Vagina (tissue), 2 donors: Measurements from ENCODE around the gene AKAP6. TPM values are rescaled to one million over a fixed set of nuclear protein-coding genes. Genes with fewer than 3 reads are reported as not detected.
"Not testable (repeated sequence)": the region's sequence is repeated elsewhere in the genome, so short reads cannot be mapped to it uniquely, and the experiment has no call there.

Experiments used
- DNase-seq, 2 donors: peaks; one replicate each; pipeline ENCODE4 v3.0.0-alpha.2; 2017; ENCODE audit errors: extremely low spot score in 2 of 2
- H3K27ac ChIP-seq: fragments of 200-600 bp; sonication (generic); one replicate; pipeline ENCODE4 v1.5.1; 2019
- H3K27me3 ChIP-seq: fragments of 200-600 bp; sonication (generic); one replicate; pipeline ENCODE4 v1.5.1; 2019
- H3K36me3 ChIP-seq, 2 donors: fragments of 200-600 bp; sonication (generic); one replicate each; pipeline ENCODE4 v1.5.1; 2017 to 2019
- H3K4me1 ChIP-seq: fragments of 200-600 bp; sonication (generic); one replicate; pipeline ENCODE4 v1.5.1; 2019
- H3K4me3 ChIP-seq, 2 donors: fragments of 200-600 bp; sonication (generic); 1 replicate in 1 of 2; 2 replicates in 1 of 2; pipeline ENCODE4 v1.5.1; 2016 to 2019
- H3K9me3 ChIP-seq: fragments of 200-600 bp; sonication (generic); one replicate; pipeline ENCODE4 v1.5.1; 2019
- POLR2A ChIP-seq, 2 donors: fragments of 450-650 bp; IDR thresholded peaks; one replicate each; pipeline ENCODE4 v1.6.1; 2017; ENCODE audit warnings: antibody characterized with exemption in 2 of 2, mild to moderate bottlenecking in 2 of 2, moderate library complexity in 2 of 2
- POLR2AphosphoS5 ChIP-seq, 2 donors: sonication (generic); formaldehyde crosslinking; IDR thresholded peaks; one replicate each; pipeline ENCODE4 v1.9.0; 2017; ENCODE audit warnings: antibody characterized with exemption in 2 of 2, mild to moderate bottlenecking in 2 of 2, low read depth in 1 of 2; ENCODE audit not compliant: insufficient read depth in 1 of 2
- intact Hi-C: fragments of 100-400 bp; cut with DNase I; formaldehyde crosslinking; loops from one replicate; pipeline ENCODE4 v1.15.1; 2023
- total RNA-seq: library from RNA; depleted of rRNA; stranded (reverse); fragments of >200 nt; gene quantifications from one replicate; pipeline ENCODE4 v1.2.3, GENCODE V29; 2016
- TF ChIP-seq, protein P1 (sequence below), 3 experiments: fragments of 450-650 bp in 2 of 3; fragments of 200-600 bp in 1 of 3; sonication (generic) in 1 of 3; IDR thresholded peaks; one replicate each; pipeline ENCODE4 v1.5.1; 2017 to 2019; ENCODE audit warnings: antibody characterized with exemption in 3 of 3, mild to moderate bottlenecking in 2 of 3, moderate library complexity in 2 of 3

The AKAP6 gene
- total RNA-seq, 1 donor from 2014 or later, result 3.9 TPM

DNA sequence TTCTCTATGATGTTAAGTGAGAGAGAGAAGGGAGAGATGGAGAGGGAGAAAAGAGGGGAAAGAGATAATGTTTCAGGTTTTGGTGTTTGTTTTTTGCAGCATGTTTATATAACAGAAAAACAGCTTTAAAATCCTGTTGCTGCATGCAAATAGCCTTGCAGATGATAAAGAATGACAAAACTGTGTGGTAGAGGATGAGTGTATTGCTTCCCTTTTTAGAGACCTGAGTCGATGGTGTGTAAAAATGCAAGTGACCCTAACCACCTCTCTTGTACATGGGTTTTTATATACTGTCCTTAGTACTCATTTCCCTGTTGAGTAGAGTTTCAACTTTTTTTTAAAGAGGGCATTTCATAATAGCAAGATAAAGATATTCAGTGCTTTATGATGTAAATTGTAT lies 249.1 kb downstream of the AKAP6 start:
- peaks cover 6% of the 10 kb centered on the region for H3K4me1 ChIP-seq
- no peaks in the 10 kb centered on the region for H3K9me3 ChIP-seq
- H3K27me3 ChIP-seq, result no peaks in the 10 kb centered on the region
- no peak overlapping the region for H3K27ac ChIP-seq
- DNase-seq, result no peak
- no peak overlapping the region for H3K4me3 ChIP-seq
- intact Hi-C loops, result no loop called here
- TF ChIP-seq POLR2A (IDR thresholded peaks at IDR 0.05) (no peak), POLR2AphosphoS5 (IDR thresholded peaks at IDR 0.05; ENCODE audit: insufficient read depth in 1 of 2, low read depth in 1 of 2) (no peak)
- TF ChIP-seq, protein P1, sequence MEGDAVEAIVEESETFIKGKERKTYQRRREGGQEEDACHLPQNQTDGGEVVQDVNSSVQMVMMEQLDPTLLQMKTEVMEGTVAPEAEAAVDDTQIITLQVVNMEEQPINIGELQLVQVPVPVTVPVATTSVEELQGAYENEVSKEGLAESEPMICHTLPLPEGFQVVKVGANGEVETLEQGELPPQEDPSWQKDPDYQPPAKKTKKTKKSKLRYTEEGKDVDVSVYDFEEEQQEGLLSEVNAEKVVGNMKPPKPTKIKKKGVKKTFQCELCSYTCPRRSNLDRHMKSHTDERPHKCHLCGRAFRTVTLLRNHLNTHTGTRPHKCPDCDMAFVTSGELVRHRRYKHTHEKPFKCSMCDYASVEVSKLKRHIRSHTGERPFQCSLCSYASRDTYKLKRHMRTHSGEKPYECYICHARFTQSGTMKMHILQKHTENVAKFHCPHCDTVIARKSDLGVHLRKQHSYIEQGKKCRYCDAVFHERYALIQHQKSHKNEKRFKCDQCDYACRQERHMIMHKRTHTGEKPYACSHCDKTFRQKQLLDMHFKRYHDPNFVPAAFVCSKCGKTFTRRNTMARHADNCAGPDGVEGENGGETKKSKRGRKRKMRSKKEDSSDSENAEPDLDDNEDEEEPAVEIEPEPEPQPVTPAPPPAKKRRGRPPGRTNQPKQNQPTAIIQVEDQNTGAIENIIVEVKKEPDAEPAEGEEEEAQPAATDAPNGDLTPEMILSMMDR (IDR thresholded peaks at IDR 0.05), result no peak
- no peaks in the 10 kb centered on the region for H3K36me3 ChIP-seq

DNA sequence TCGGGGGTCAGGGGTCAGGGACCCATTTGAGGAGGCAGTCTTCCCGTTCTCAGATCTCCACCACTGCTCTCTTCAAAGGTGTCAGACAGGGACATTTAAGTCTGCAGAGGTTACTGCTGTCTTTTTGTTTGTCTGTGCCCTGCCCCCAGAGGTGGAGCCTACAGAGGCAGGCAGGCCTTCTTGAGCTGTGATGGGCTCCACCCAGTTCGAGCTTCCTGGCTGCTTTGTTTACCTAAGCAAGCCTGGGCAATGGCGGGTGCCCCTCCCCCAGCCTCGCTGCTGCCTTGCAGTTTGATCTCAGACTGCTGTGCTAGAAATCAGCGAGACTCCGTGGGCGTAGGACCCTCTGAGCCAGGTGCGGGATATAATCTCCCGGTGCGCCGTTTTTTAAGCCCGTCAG lies 254.3 kb downstream of the AKAP6 start:
- H3K27me3 ChIP-seq, intact Hi-C loops: not testable (repeated sequence)

DNA sequence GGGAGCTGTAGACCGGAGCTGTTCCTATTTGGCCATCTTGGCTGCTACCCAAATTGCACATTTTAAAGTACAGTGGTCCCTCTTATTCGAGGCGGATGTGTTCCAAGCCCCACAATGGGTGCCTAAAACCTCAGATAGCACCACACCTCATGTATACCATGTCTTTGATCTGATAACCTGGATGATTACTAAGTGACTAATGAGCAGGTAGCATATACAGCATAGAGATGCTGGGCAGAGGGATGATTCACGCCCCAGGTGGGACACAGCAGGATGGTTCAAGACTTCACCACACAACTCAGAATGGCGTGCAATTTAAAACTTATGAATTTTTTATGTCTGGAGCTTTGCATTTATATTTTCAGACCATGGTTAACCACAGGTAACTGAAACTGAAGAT lies 255.0 kb downstream of the AKAP6 start:
- Histone ChIP-seq H3K4me1 (no peaks in the 10 kb centered on the region), H3K4me3 (no peak overlapping the region), H3K27me3 (no peaks in the 10 kb centered on the region), H3K27ac (no peak overlapping the region), H3K36me3 (no peaks in the 10 kb centered on the region), H3K9me3 (no peaks in the 10 kb centered on the region)
- TF ChIP-seq POLR2A (IDR thresholded peaks at IDR 0.05) (no peak), POLR2AphosphoS5 (IDR thresholded peaks at IDR 0.05; ENCODE audit: insufficient read depth in 1 of 2, low read depth in 1 of 2) (no peak)
- TF ChIP-seq, protein P1 (IDR thresholded peaks at IDR 0.05), result no peak
- no peak for DNase-seq
- intact Hi-C loops, result no loop called here

More for the DNA sequence above, 254.3 kb downstream of the AKAP6 start:
- H3K4me3 ChIP-seq, H3K9me3 ChIP-seq, H3K27ac ChIP-seq, DNase-seq, H3K36me3 ChIP-seq, H3K4me1 ChIP-seq: not testable (repeated sequence)

DNA sequence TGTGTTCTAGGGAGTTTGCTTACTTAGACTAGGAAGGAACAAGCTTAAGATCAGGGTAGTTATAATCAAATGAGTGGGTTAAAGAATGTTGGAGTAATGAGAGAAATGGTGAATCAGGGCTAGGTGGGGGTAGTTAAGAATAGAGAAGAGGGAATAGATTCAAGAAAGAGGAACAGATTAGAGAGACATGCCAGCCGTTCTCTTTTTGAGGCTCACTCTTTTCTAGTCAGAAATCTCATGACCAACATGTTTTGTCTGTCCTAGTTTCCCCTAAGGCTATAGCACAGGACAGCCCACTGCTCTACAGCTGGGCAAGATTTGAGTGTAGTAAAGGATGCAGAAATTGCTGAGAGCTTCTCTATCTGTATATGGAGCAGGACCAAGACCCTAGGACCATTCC lies 258.4 kb downstream of the AKAP6 start:
- no peaks in the 10 kb centered on the region for H3K36me3 ChIP-seq
- no peak overlapping the region for H3K27ac ChIP-seq
- H3K4me1 ChIP-seq, result no peaks in the 10 kb centered on the region
- intact Hi-C loops, result no loop called here
- no peaks in the 10 kb centered on the region for H3K9me3 ChIP-seq
- no peak for TF ChIP-seq POLR2A (IDR thresholded peaks at IDR 0.05)
- TF ChIP-seq, protein P1 (IDR thresholded peaks at IDR 0.05), result no peak
- no peak for TF ChIP-seq POLR2AphosphoS5 (IDR thresholded peaks at IDR 0.05; ENCODE audit: insufficient read depth in 1 of 2, low read depth in 1 of 2)
- no peaks in the 10 kb centered on the region for H3K27me3 ChIP-seq
- no peak overlapping the region for H3K4me3 ChIP-seq
- no peak for DNase-seq

DNA sequence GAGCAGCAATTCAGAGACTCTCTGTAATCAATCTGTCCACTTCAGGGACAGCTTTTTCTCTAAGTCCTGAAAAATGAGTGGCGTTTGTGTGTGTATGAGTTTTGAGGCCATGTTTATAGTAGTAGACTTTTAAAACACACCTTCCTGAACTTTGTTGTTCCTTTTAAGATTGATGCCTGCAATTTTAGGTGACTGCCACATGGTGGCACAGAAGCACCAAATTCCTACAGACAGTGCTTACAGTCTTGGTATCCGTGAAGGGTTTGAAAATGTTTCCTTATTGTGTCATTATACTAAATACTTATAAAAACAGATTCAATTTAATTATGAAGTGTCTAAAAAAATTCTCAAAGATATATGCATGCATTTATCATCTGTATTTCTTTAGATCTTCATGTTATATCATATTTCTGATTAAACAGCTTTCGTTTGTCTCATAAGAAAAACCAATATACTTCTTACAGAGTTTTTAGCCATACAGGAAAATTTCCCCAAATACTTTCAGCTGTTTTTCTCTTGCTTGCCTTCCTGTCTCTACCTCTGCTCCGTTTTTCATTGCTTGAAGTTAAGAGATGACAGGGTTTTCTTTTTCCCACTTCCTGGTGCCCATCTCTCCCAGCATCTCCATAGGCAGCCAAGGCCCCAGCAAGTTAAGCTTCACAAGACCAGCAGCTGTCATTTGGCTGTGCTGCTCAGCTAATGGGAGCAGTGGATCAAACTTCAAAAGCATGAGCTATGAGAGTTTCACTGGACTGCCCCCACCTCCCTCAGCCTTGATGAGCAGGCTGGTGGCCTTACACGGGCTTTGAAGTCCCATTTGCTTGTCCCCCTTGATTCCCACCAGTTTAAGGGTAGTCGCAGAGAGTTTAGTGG lies 259.6 kb downstream of the AKAP6 start:
- intact Hi-C loops, result no loop called here
- Histone ChIP-seq H3K36me3 (no peaks in the 10 kb centered on the region), H3K27ac (no peak overlapping the region), H3K4me3 (no peak overlapping the region), H3K9me3 (no peaks in the 10 kb centered on the region), H3K4me1 (peaks cover 7% of the 10 kb centered on the region), H3K27me3 (no peaks in the 10 kb centered on the region)
- DNase-seq, result no peak
- TF ChIP-seq POLR2A (IDR thresholded peaks at IDR 0.05), result no peak
- TF ChIP-seq, protein P1 (IDR thresholded peaks at IDR 0.05), result peak in 1 of 3 experiments; percentile 27
